ENCODE measurements around the gene TCEAL9. TPM values are rescaled to one million over a fixed set of nuclear protein-coding genes. Genes with fewer than 3 reads are reported as not detected.

Gene TCEAL9
- total and polyA plus RNA-seq, 2 donors (not counting 3 experiments of a cell fraction or from before 2014, with no cell fraction given): 61.7 to 98.3 TPM

DNA sequence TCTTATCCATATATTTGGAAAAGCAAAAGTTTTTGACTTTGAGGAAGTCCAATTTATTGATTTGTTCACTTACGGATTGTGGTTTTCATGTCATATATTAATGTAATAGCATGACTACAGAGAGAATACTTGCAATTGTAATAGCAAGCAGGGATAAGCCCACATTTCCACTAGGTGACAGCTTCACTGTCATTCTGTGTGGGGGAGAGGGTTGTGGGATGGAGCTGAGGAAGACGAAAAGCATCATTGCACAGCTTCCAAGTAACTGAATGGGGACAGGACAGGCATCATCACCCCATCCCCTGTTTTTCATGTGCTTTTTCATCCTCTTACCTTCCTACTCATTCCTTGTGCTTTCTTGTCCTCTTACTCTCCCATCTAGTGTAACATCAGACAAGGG is 51.5 kb downstream of the TCEAL9 start:
- Histone ChIP-seq H3K36me3 (ENCODE audit: control insufficient read depth in 2 of 2, extremely low read depth in 1 of 2, insufficient read depth in 2 of 2, low read length in 2 of 2) (no peaks in the 10 kb centered on the region), H3K79me2 (ENCODE audit: control insufficient read depth, insufficient read depth, low read length) (no peaks in the 10 kb centered on the region), H2AFZ (ENCODE audit: low read depth, low read length) (no peak overlapping the region), H4K20me1 (replicated peaks; ENCODE audit: control insufficient read depth, extremely low read depth, insufficient read depth, low read length) (no peaks in the 10 kb centered on the region), H3K27ac (ENCODE audit: insufficient read depth, low read depth, low read length) (no peak overlapping the region), H3K9ac (replicated peaks; ENCODE audit: extremely low read depth, insufficient read depth, low read length) (no peak overlapping the region), H3K27me3 (ENCODE audit: control insufficient read depth in 2 of 2, insufficient read depth in 2 of 2, low read length in 2 of 2) (no peaks in the 10 kb centered on the region), H3K9me3 (replicated peaks; ENCODE audit: control insufficient read depth, insufficient read depth, low read length) (no peaks in the 10 kb centered on the region), H3K4me2 (ENCODE audit: insufficient read depth, low read length) (no peak overlapping the region), H3K9me1 (replicated peaks; ENCODE audit: control insufficient read depth, extremely low read depth, insufficient read depth, low read length) (no peaks in the 10 kb centered on the region), H3K4me3 (replicated peaks in 1 of 3; ENCODE audit: insufficient read depth in 1 of 3, low read depth in 1 of 3, low read length in 3 of 3) (no peak overlapping the region), H3K4me1 (ENCODE audit: control insufficient read depth, extremely low read depth, insufficient read depth, low read length) (peaks cover 11% of the 10 kb centered on the region)
- TF ChIP-seq CTCF (IDR thresholded peaks at IDR 0.05; ENCODE audit: extremely low read depth in 1 of 2, insufficient read depth in 1 of 2, low read depth in 1 of 2, low read length in 2 of 2) (no peak), FOS (IDR thresholded peaks at IDR 0.05; ENCODE audit: borderline replicate concordance, insufficient read depth, low read length) (no peak), MAX (IDR thresholded peaks at IDR 0.05; ENCODE audit: insufficient read depth, insufficient read length) (no peak), MYC (IDR thresholded peaks at IDR 0.05; ENCODE audit: low read depth, low read length) (no peak), GATA2 (IDR thresholded peaks at IDR 0.05; ENCODE audit: insufficient read depth, insufficient read length, low read depth, low read length) (no peak), POLR2A (IDR thresholded peaks at IDR 0.05; ENCODE audit: low read depth, low read length) (no peak), POLR2AphosphoS5 (IDR thresholded peaks at IDR 0.05; ENCODE audit: insufficient read depth, low read depth, low read length) (no peak), EZH2 (IDR thresholded peaks at IDR 0.05; ENCODE audit: borderline replicate concordance, low read depth, low read length, severe bottlenecking) (no peak), JUN (IDR thresholded peaks at IDR 0.05; ENCODE audit: borderline replicate concordance, insufficient read depth, insufficient read length, low read depth) (no peak)
- no peak for FAIRE-seq
- BruUV-seq (replicated peaks): no TSS peak
- intact Hi-C loops (cut with micrococcal nuclease) (no loop called here), dilution Hi-C loops (cut with MboI; ENCODE audit: extremely low pct_ligation_motif_present, low sequenced_read_pairs) (no loop called here)
- CTCF ChIA-PET: no interaction called here
- POLR2A ChIA-PET: no interaction called here
- DNase-seq (ENCODE audit: low read depth, low spot score): no peak

Small RNA genes lying within 50 kb of the gene (small RNA-seq; reads per million reads assigned to genes)
- not detected for gene Z92846.1 (ENCODE audit: insufficient read depth, insufficient read length, low read depth, low replicate concordance)

Other genes starting within 250 kb of the TCEAL9 start
- gene BEX4, start 141.4 kb upstream of the TCEAL9 start, total RNA-seq: 28.0 and 30.3 TPM in 2 replicates
- gene BEX4, start 141.4 kb upstream of the TCEAL9 start, polyA plus RNA-seq: 12.9 and 17.8 TPM in 2 replicates
- gene TCEAL8, start 101.4 kb upstream of the TCEAL9 start, total RNA-seq: 51.8 and 52.0 TPM in 2 replicates
- 22.9 and 31.0 TPM in 2 replicates for gene TCEAL8, start 101.4 kb upstream of the TCEAL9 start, polyA plus RNA-seq
- not detected in 2 replicates for gene TCEAL5, start 79.8 kb upstream of the TCEAL9 start, total RNA-seq
- gene TCEAL5, start 79.8 kb upstream of the TCEAL9 start, polyA plus RNA-seq: not detected in 2 replicates
- gene BEX2, start 45.5 kb upstream of the TCEAL9 start, total RNA-seq: 0.88 and 1.4 TPM in 2 replicates
- 0.92 and 1.4 TPM in 2 replicates for gene BEX2, start 45.5 kb upstream of the TCEAL9 start, polyA plus RNA-seq
- 8.2 and 10.5 TPM in 2 replicates for gene TCEAL7, start 26.3 kb upstream of the TCEAL9 start, total RNA-seq
- 4.2 and 4.6 TPM in 2 replicates for gene TCEAL7, start 26.3 kb upstream of the TCEAL9 start, polyA plus RNA-seq
- gene BEX3, start 20.0 kb downstream of the TCEAL9 start, total RNA-seq: 227 and 233 TPM in 2 replicates
- 235 and 332 TPM in 2 replicates for gene BEX3, start 20.0 kb downstream of the TCEAL9 start, polyA plus RNA-seq
- 0.23 and 0.58 TPM in 2 replicates for gene RAB40A, start 163.0 kb downstream of the TCEAL9 start, total RNA-seq
- gene RAB40A, start 163.0 kb downstream of the TCEAL9 start, polyA plus RNA-seq: 0.30 and 0.33 TPM in 2 replicates
- 60.4 and 74.6 TPM in 2 replicates for gene TCEAL4, start 229.0 kb downstream of the TCEAL9 start, total RNA-seq
- gene TCEAL4, start 229.0 kb downstream of the TCEAL9 start, polyA plus RNA-seq: 11.8 and 16.9 TPM in 2 replicates

All from endothelial cell of umbilical vein (primary cell).